Subcutaneous adipose tissue (tissue), 4 donors: Measurements from ENCODE around the gene COG1. TPM values are rescaled to one million over a fixed set of nuclear protein-coding genes. Genes with fewer than 3 reads are reported as not detected.

Experiments
- CTCF ChIP-seq: fragments of 450-650 bp; IDR thresholded peaks from one replicate; pipeline ENCODE4 v1.5.1; 2016; ENCODE audit warnings: low read depth, mild to moderate bottlenecking, control low read depth, antibody characterized with exemption, moderate library complexity
- total RNA-seq, 4 donors: library from RNA; depleted of rRNA; stranded (reverse); fragments of >200 nt; gene quantifications; one replicate each; pipeline ENCODE4 v1.1.0, GENCODE V29; 2016

COG1 gene
- total RNA-seq, 4 donors from 2014 or later = 22.1 to 36.8 (median 29.5) TPM

- TF ChIP-seq CTCF = no peak
Observed at GRCh38 chr17:73198201-73198929, 5.5 kb downstream of the COG1 start.

- TF ChIP-seq CTCF = no peak
Observed at GRCh38 chr17:73198930-73199260, 6.0 kb downstream of the COG1 start.

GRCh38 chr17:73199751-73200317 is 7.0 kb downstream of the COG1 start:
- TF ChIP-seq CTCF = no peak

- no peak for TF ChIP-seq CTCF
Observed at GRCh38 chr17:73200476-73200875, 7.6 kb downstream of the COG1 start.

- no peak for TF ChIP-seq CTCF
Observed at GRCh38 chr17:73201215-73202069, 8.6 kb downstream of the COG1 start.

- TF ChIP-seq CTCF = no peak
Observed at GRCh38 chr17:73203135-73203787, 10.4 kb downstream of the COG1 start.
